HFFc6 (cell line): Measurements from ENCODE around the gene DCAF4. TPM values are rescaled to one million over a fixed set of nuclear protein-coding genes. Genes with fewer than 3 reads are reported as not detected.

Experiments used
- DNase-seq: peaks from one replicate; pipeline ENCODE4 v3.0.0-alpha.2; 2018
- H3K27ac Mint-ChIP-seq: 2 replicates; pipeline ENCODE4 v1.8.0; 2020; ENCODE audit warnings: mild to moderate bottlenecking, mixed read lengths
- H3K27me3 Mint-ChIP-seq: 2 replicates; pipeline ENCODE4 v1.8.0; 2021; ENCODE audit warnings: mild to moderate bottlenecking, moderate library complexity, mixed read lengths; ENCODE audit not compliant: insufficient read depth
- H3K36me3 Mint-ChIP-seq: 2 replicates; pipeline ENCODE4 v1.8.0; 2021; ENCODE audit warnings: low read depth, mixed read lengths
- H3K4me1 Mint-ChIP-seq: 2 replicates; pipeline ENCODE4 v1.8.0; 2020; ENCODE audit warnings: low read depth, mixed read lengths
- H3K4me3 Mint-ChIP-seq: 2 replicates; pipeline ENCODE4 v1.8.0; 2020; ENCODE audit warnings: mild to moderate bottlenecking, moderate library complexity, mixed read lengths
- H3K9me3 Mint-ChIP-seq: 2 replicates; pipeline ENCODE4 v1.8.0; 2020; ENCODE audit warnings: mild to moderate bottlenecking, mixed read lengths
- CTCF ChIP-seq: fragments of 200-600 bp; sonication (generic); IDR thresholded peaks from 2 replicates; pipeline ENCODE4 v1.5.0; 2021; ENCODE audit warnings: antibody characterized with exemption, mild to moderate bottlenecking
- total RNA-seq, 6 experiments: library from RNA; stranded (reverse); fragmentation: NEBNext Ultra II Directional; extraction: Animal tissue kit (Norgen Biotek cat#: 25700); gene quantifications; 2 replicates in 1 of 6; 3 replicates in 5 of 6; pipeline ENCODE4 v1.2.3, GENCODE V29; 2021

DCAF4 gene
- total RNA-seq, 6 experiments from 2014 or later: 14.4 to 20.0 (median 16.2) TPM

- TF ChIP-seq CTCF: no peak
- no peaks in the 10 kb centered on the region for H3K9me3 Mint-ChIP-seq
- peak overlapping the region; percentile 89 for H3K4me3 Mint-ChIP-seq
- peaks cover 2% of the 10 kb centered on the region for H3K27me3 Mint-ChIP-seq
- DNase-seq: no peak
- H3K4me1 Mint-ChIP-seq: peaks cover 45% of the 10 kb centered on the region
- H3K27ac Mint-ChIP-seq: peak overlapping the region; percentile 71
- H3K36me3 Mint-ChIP-seq: 0 out of 2 replicates have a peak, but pooled peaks cover 4% of the 10 kb centered on the region
Observed at GRCh38 chr14:72891666-72892102, 34.6 kb upstream of the DCAF4 start.

GRCh38 chr14:72892103-72892878, 34.0 kb upstream of the DCAF4 start:
- Mint-ChIP-seq H3K36me3 (no peaks in the 10 kb centered on the region), H3K27me3 (no peaks in the 10 kb centered on the region; the same call in none of the 2 replicates), H3K27ac (peak overlapping the region; percentile 71), H3K4me1 (peaks cover 45% of the 10 kb centered on the region), H3K9me3 (no peaks in the 10 kb centered on the region), H3K4me3 (peak overlapping the region; percentile 89)
- no peak for TF ChIP-seq CTCF
- DNase-seq: peak; percentile 34

- DNase-seq: no peak
- Mint-ChIP-seq H3K27me3 (no peaks in the 10 kb centered on the region; the same call in 1 of the 2 replicates), H3K4me3 (peak overlapping the region; percentile 89), H3K4me1 (peaks cover 43% of the 10 kb centered on the region), H3K27ac (peak overlapping the region; percentile 41), H3K36me3 (no peaks in the 10 kb centered on the region), H3K9me3 (no peaks in the 10 kb centered on the region)
- TF ChIP-seq CTCF: no peak
Observed at GRCh38 chr14:72892879-72893635, 33.2 kb upstream of the DCAF4 start.

GRCh38 chr14:72893636-72894322, 32.5 kb upstream of the DCAF4 start, which contains the start of gene DPF3:
Gene DPF3, minus strand, starts transcription at chr14:72894101. Its CDS starts 13 bp downstream, at chr14:72894088.
- H3K4me1 Mint-ChIP-seq: peaks cover 36% of the 10 kb centered on the region
- H3K27ac Mint-ChIP-seq: peak within 1 kb of the TSS; percentile 41
- DNase-seq: peak; percentile 95
- no peak for TF ChIP-seq CTCF
- no peaks in the 10 kb centered on the region for H3K36me3 Mint-ChIP-seq
- peak within 1 kb of the TSS; percentile 89 for H3K4me3 Mint-ChIP-seq
- H3K27me3 Mint-ChIP-seq: no peaks in the 10 kb centered on the region; the same call in 1 of the 2 replicates
- H3K9me3 Mint-ChIP-seq: no peaks in the 10 kb centered on the region

GRCh38 chr14:72894323-72894622, 32.0 kb upstream of the DCAF4 start:
- DNase-seq: no peak
- no peaks in the 10 kb centered on the region for H3K9me3 Mint-ChIP-seq
- H3K36me3 Mint-ChIP-seq: no peaks in the 10 kb centered on the region
- peak overlapping the region; percentile 30 for H3K27ac Mint-ChIP-seq
- peaks cover 31% of the 10 kb centered on the region for H3K4me1 Mint-ChIP-seq
- no peak for TF ChIP-seq CTCF
- peak overlapping the region; percentile 89 for H3K4me3 Mint-ChIP-seq
- no peaks in the 10 kb centered on the region; the same call in 1 of the 2 replicates for H3K27me3 Mint-ChIP-seq
